SH-SY5Y (cell line): Measurements from ENCODE around the gene CD151.

ENCODE experiments used
- GATA2 ChIP-seq: IDR thresholded peaks from 2 replicates; pipeline ENCODE4 v1.6.1; 2011; ENCODE audit warnings: mild to moderate bottlenecking, low read depth, low read length
- GATA3 ChIP-seq: IDR thresholded peaks from 2 replicates; pipeline ENCODE4 v1.6.1; 2011; ENCODE audit warnings: low read depth, mild to moderate bottlenecking, low read length, moderate library complexity

DNA sequence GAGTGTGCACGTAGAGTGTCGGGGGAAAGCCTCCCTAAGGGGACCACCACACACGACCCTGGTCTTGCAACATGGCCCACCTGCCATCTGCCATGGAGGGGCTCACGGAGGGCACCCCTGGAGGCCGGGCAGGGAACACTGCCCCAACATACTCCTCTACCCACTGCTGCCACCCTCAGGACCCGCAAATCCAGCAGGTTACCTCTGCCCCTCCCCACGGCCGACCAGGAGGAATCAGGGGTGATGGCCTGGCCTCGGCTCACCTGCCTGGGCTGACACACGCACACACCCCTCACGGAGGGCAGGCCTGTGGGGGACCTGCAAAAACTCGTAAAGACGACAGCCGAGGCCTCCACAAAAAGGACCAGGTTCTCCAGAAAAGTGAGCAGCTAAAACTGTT, 47.7 kb downstream of the CD151 start:
- no peak for TF ChIP-seq GATA2
- TF ChIP-seq GATA3 = no peak
